AG04450 (cell line): Measurements from ENCODE around the gene SEPTIN7. TPM values are rescaled to one million over a fixed set of nuclear protein-coding genes. Genes with fewer than 3 reads are reported as not detected.

Experiments used
- CTCF ChIA-PET: fragments of 300-600, 350-600 bp; formaldehyde crosslinking; extraction: SDS; loops from one replicate; lab custom pipeline; 2022; ENCODE audit warnings: antibody characterized with exemption, inconsistent platforms; lab: Charles Lee
- POLR2A ChIA-PET: fragments of 350-600 bp; formaldehyde crosslinking; extraction: SDS; loops from one replicate; lab custom pipeline; 2021; ENCODE audit warnings: antibody characterized with exemption, inconsistent platforms; lab: Yijun Ruan, JAX
- DNase-seq: peaks from one replicate; pipeline ENCODE4 v3.0.0-alpha.2; 2011; ENCODE audit warnings: low read depth, low spot score
- H3K27ac ChIP-seq: one replicate; pipeline ENCODE4 v1.5.1; 2012; ENCODE audit warnings: low read depth, low read length, control low read depth
- H3K27me3 ChIP-seq: one replicate; pipeline ENCODE4 v1.6.0; 2012; ENCODE audit warnings: low read length; ENCODE audit not compliant: control insufficient read depth, insufficient read depth
- H3K4me3 ChIP-seq: 2 replicates; pipeline ENCODE4 v1.5.1; 2011; ENCODE audit warnings: mild to moderate bottlenecking, low read depth, low read length, control low read depth
- H3K9me3 ChIP-seq: 2 replicates; pipeline ENCODE4 v1.5.1; 2012; ENCODE audit warnings: low read length; ENCODE audit not compliant: control insufficient read depth, insufficient read depth
- CTCF ChIP-seq: IDR thresholded peaks from 2 replicates; pipeline ENCODE4 v1.5.1; 2011; ENCODE audit warnings: low read depth, low read length, control low read depth, inconsistent platforms
- polyA plus RNA-seq: library from polyadenylated mRNA; depleted of rRNA; stranded (reverse); fragments of >200 nt; gene quantifications from 2 replicates; pipeline ENCODE4 v1.2.3, GENCODE V29; 2011

The SEPTIN7 gene
- polyA plus RNA-seq, 1 experiment = 428 TPM

GRCh38 chr7:35776686-35777085 lies 24.2 kb upstream of the SEPTIN7 start:
- no peak for DNase-seq
- POLR2A ChIA-PET = no interaction called here
- no peak for TF ChIP-seq CTCF
- CTCF ChIA-PET = interaction anchor here (1.7 kb wide), 1 partner anchor 67 kb away, joined by 5 read pairs; no protein-coding TSS in a partner anchor
- Histone ChIP-seq H3K4me3 (no peak overlapping the region), H3K27ac (no peak overlapping the region), H3K27me3 (no peaks in the 10 kb centered on the region), H3K9me3 (no peaks in the 10 kb centered on the region)

DNA sequence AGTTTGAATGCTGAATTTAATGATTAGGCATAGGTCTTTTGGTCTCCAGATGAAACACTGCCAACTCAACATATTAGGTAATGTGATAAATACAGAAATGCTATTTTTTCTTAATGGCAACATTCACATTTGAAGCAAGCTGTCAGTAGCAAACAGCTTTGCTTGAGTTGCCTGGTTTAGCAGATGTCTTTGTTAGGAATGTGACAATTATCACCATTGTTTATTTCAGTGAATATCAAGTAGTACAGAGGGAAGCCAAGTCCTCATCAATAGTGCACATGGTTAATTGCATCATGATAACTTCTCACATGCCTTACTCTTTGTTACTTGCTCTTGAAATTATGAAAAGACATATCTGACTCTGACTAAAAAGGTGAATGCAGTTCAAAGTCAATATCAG lies 23.7 kb upstream of the SEPTIN7 start:
- Histone ChIP-seq H3K27me3 (no peaks in the 10 kb centered on the region), H3K27ac (no peak overlapping the region), H3K4me3 (no peak overlapping the region), H3K9me3 (no peaks in the 10 kb centered on the region)
- ChIA-PET POLR2A (no interaction called here), CTCF (interaction anchor here (1.7 kb wide), 1 partner anchor 67 kb away, joined by 5 read pairs; no protein-coding TSS in a partner anchor)
- no peak for TF ChIP-seq CTCF
- DNase-seq = no peak

DNA sequence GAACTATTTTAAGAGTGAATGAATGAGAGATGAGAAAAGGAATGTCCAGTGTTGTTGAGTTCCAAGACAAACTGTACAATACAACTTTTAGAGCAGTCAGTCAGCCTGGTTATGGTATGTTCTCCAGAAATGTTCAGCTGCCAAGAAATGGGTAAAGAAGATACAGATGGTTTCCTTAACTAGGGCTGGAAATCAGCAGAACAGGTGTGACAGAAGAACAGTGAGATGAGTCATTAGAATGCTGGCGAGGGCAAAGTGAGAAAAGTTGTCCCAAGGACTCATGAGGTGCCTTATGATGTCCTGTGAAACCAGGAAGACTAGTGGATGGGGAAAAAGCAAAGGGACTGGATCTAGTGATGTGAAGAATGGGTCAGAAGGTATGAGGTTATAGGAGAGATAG lies 20.8 kb upstream of the SEPTIN7 start:
- no peak overlapping the region for H3K4me3 ChIP-seq
- no peaks in the 10 kb centered on the region for H3K9me3 ChIP-seq
- ChIA-PET CTCF (no interaction called here), POLR2A (no interaction called here)
- DNase-seq = no peak
- TF ChIP-seq CTCF = no peak
- H3K27me3 ChIP-seq = no peaks in the 10 kb centered on the region
- H3K27ac ChIP-seq = no peak overlapping the region

- POLR2A ChIA-PET = no interaction called here
- no peak overlapping the region for H3K27ac ChIP-seq
- TF ChIP-seq CTCF = no peak
Measured at GRCh38 chr7:35781200-35781701, 19.6 kb upstream of the SEPTIN7 start.

DNA sequence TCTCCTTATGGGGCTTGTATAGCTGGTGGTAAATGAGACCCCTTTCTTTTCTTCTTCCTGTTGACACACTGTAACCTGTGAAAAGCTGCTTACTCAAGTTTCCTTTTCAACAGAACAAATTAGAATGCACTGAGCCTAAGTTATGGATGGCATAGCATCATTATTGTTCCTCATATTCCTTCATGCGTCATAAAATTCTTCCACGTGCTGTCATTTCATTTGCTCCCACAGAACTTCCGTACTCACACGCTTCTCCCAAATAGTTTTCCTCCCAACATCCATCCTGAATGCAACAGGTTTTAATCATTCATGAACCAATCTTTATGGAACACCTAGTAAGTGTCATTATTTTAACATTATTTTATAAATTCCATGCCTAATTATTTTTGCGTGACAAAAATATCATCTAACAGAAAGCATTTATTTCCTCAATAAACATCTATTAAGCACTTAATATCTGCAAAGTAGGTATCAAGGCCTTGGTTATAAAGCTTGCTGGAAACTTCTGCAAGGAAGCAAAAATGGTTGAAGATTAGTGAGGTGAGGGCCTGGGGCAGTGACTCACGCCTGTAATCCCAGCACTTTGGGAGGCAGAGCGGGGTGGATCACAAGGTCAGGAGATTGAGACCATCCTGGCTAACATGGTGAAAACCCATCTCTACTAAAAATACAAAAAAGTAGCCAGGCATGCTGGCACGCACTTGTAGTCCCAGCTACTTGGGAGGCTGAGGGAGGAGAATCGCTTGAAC lies 18.9 kb upstream of the SEPTIN7 start:
- Histone ChIP-seq H3K27me3 (no peaks in the 10 kb centered on the region), H3K4me3 (no peak overlapping the region), H3K27ac (no peak overlapping the region), H3K9me3 (no peaks in the 10 kb centered on the region)
- no peak for TF ChIP-seq CTCF
- DNase-seq = no peak
- POLR2A ChIA-PET = no interaction called here
- CTCF ChIA-PET = no interaction called here

More at GRCh38 chr7:35781200-35781701, 19.6 kb upstream of the SEPTIN7 start:
- CTCF ChIA-PET = no interaction called here
- Histone ChIP-seq H3K9me3 (no peaks in the 10 kb centered on the region), H3K27me3 (no peaks in the 10 kb centered on the region), H3K4me3 (no peak overlapping the region)
- DNase-seq = no peak
